Measurements from ENCODE around the gene PFDN1.

Gene PFDN1

GRCh38 chr5:140258016-140258415 is 44.9 kb downstream of the PFDN1 start:
- no peak for DNase-seq

- no peak for DNase-seq
These were observed 46.2 kb downstream of the PFDN1 start for GRCh38 chr5:140256726-140257125.

GRCh38 chr5:140255460-140256157 is 47.3 kb downstream of the PFDN1 start:
- no peak for DNase-seq

- no peak for DNase-seq
These were observed 48.9 kb downstream of the PFDN1 start for GRCh38 chr5:140253985-140254384.

- DNase-seq, result no peak
These were observed 50.3 kb downstream of the PFDN1 start for GRCh38 chr5:140252470-140253126.

- DNase-seq, result no peak
These were observed 51.4 kb downstream of the PFDN1 start for GRCh38 chr5:140251527-140251973.

- DNase-seq, result no peak
These were observed 52.5 kb downstream of the PFDN1 start for GRCh38 chr5:140250386-140250785.

- no peak for DNase-seq
These were observed 53.4 kb downstream of the PFDN1 start for GRCh38 chr5:140249536-140249935.

- DNase-seq, result no peak
These were observed 54.5 kb downstream of the PFDN1 start for GRCh38 chr5:140248414-140248813.

GRCh38 chr5:140246378-140247122 is 56.4 kb downstream of the PFDN1 start:
- no peak for DNase-seq

- no peak for DNase-seq
These were observed 57.0 kb downstream of the PFDN1 start for GRCh38 chr5:140245926-140246325.

GRCh38 chr5:140245341-140245740 is 57.6 kb downstream of the PFDN1 start:
- DNase-seq, result no peak

GRCh38 chr5:140244525-140245025 is 58.3 kb downstream of the PFDN1 start:
- DNase-seq, result no peak

GRCh38 chr5:140243706-140244250 is 59.1 kb downstream of the PFDN1 start:
- DNase-seq, result no peak

GRCh38 chr5:140242890-140243585 is 59.9 kb downstream of the PFDN1 start:
- no peak for DNase-seq

GRCh38 chr5:140242099-140242498 is 60.8 kb downstream of the PFDN1 start:
- no peak for DNase-seq

- DNase-seq, result no peak
These were observed 61.8 kb downstream of the PFDN1 start for GRCh38 chr5:140240987-140241706.

- DNase-seq, result no peak
These were observed 62.8 kb downstream of the PFDN1 start for GRCh38 chr5:140239939-140240700.

- DNase-seq, result no peak
These were observed 63.4 kb downstream of the PFDN1 start for GRCh38 chr5:140239461-140239860.

GRCh38 chr5:140238756-140239155 is 64.1 kb downstream of the PFDN1 start:
- no peak for DNase-seq

GRCh38 chr5:140236891-140237598 is 65.9 kb downstream of the PFDN1 start:
- DNase-seq, result no peak

Measured in NCI-H1436 treated with DMSO at 0.1 percent for 48 hours (cell line).